Calu3 (cell line): Measurements from ENCODE around the gene PPP1R15B. TPM values are rescaled to one million over a fixed set of nuclear protein-coding genes. Genes with fewer than 3 reads are reported as not detected.

ENCODE experiments used
- BruUV-seq: library from RNA; stranded (reverse); fragments of 400-500 nt; replicated peaks from 2 replicates; lab custom pipeline; 2021; lab: Mats Ljungman, UMichigan
- CTCF ChIA-PET: fragments of 300-600 bp; sonication (Branson Sonifier 250); formaldehyde crosslinking; loops from one replicate; lab custom pipeline; 2022; ENCODE audit warnings: antibody characterized with exemption; lab: Charles Lee
- DNase-seq: peaks from one replicate; pipeline ENCODE4 v3.0.0; 2022
- H3K27ac Mint-ChIP-seq: one replicate; pipeline ENCODE4 v1.8.0; 2022; ENCODE audit warnings: mixed read lengths; ENCODE audit not compliant: unreplicated experiment
- H3K27me3 Mint-ChIP-seq: one replicate; pipeline ENCODE4 v1.8.0; 2022; ENCODE audit warnings: mixed read lengths; ENCODE audit not compliant: unreplicated experiment
- H3K36me3 Mint-ChIP-seq: one replicate; pipeline ENCODE4 v1.8.0; 2022; ENCODE audit warnings: mild to moderate bottlenecking, moderate library complexity, mixed read lengths; ENCODE audit not compliant: insufficient read depth, unreplicated experiment
- H3K4me1 Mint-ChIP-seq: one replicate; pipeline ENCODE4 v1.8.0; 2022; ENCODE audit warnings: mild to moderate bottlenecking, low read depth, mixed read lengths; ENCODE audit not compliant: unreplicated experiment
- H3K4me3 Mint-ChIP-seq: one replicate; pipeline ENCODE4 v1.8.0; 2022; ENCODE audit warnings: mild to moderate bottlenecking, low read depth, moderate library complexity, mixed read lengths; ENCODE audit not compliant: unreplicated experiment
- H3K9me3 Mint-ChIP-seq: one replicate; pipeline ENCODE4 v1.8.0; 2022; ENCODE audit warnings: low read depth, mixed read lengths; ENCODE audit not compliant: unreplicated experiment
- intact Hi-C: fragments of 100-400 bp; cut with micrococcal nuclease; formaldehyde crosslinking; loops from one replicate; pipeline ENCODE4 v1.10.0; 2022; ENCODE audit not compliant: unreplicated experiment
- total RNA-seq: library from RNA; stranded (reverse); gene quantifications from 2 replicates; pipeline ENCODE4 v1.2.3, GENCODE V29; 2022
- TF ChIP-seq, protein P1 (sequence below): fragments of 200-600 bp; IDR thresholded peaks from one replicate; pipeline ENCODE4 v1.8.0; 2022; ENCODE audit warnings: antibody characterized with exemption; ENCODE audit not compliant: unreplicated experiment

Gene PPP1R15B
- total RNA-seq, 1 experiment from 2014 or later, result 68.8 TPM

DNA sequence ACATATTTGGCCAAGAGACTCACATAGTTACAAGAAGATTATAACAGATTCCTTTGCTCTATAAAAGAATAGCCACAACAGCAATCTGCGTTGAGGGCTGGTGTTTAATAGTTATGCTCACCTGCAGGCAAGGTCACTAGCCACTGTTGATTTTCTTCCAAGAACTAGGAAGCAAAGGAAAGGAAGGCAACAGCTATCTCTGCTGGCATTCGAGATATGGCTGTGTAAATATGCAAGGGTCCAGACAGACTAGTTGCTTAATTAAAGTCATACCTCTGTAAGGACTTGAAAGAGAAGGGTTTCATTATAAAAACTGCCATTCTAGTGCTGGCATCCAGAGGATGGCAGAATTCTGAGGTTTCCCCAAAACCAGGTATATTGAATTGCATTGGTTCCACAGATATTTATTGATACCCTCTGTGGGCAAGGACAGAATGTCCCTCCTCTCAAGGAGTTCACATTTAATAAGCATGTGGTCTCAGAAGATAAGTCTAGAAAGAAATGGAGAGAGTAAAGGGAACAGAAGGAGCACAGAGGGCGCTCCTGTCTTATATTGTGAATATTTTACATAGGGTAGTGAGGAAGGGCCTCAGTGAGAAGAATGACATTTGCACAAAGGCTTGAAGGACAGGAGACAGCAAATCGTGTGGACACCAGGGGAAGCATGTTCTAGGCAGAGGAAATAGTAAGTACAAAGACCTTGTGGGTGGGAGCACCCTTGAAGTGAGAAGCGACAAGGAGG is 28.3 kb downstream of the PPP1R15B start:
- Mint-ChIP-seq H3K9me3 (no peaks in the 10 kb centered on the region), H3K27ac (no peak overlapping the region), H3K36me3 (peaks cover 2% of the 10 kb centered on the region), H3K27me3 (no peaks in the 10 kb centered on the region), H3K4me3 (no peak overlapping the region), H3K4me1 (no peaks in the 10 kb centered on the region)
- CTCF ChIA-PET, result interaction anchor here (8.3 kb wide), 1 partner anchor 15 kb away, joined by 83 read pairs; no protein-coding TSS in a partner anchor
- DNase-seq, result no peak
- TF ChIP-seq, protein P1, sequence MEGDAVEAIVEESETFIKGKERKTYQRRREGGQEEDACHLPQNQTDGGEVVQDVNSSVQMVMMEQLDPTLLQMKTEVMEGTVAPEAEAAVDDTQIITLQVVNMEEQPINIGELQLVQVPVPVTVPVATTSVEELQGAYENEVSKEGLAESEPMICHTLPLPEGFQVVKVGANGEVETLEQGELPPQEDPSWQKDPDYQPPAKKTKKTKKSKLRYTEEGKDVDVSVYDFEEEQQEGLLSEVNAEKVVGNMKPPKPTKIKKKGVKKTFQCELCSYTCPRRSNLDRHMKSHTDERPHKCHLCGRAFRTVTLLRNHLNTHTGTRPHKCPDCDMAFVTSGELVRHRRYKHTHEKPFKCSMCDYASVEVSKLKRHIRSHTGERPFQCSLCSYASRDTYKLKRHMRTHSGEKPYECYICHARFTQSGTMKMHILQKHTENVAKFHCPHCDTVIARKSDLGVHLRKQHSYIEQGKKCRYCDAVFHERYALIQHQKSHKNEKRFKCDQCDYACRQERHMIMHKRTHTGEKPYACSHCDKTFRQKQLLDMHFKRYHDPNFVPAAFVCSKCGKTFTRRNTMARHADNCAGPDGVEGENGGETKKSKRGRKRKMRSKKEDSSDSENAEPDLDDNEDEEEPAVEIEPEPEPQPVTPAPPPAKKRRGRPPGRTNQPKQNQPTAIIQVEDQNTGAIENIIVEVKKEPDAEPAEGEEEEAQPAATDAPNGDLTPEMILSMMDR, result no peak
- intact Hi-C loops, result no loop called here
- no TSS peak for BruUV-seq

DNA sequence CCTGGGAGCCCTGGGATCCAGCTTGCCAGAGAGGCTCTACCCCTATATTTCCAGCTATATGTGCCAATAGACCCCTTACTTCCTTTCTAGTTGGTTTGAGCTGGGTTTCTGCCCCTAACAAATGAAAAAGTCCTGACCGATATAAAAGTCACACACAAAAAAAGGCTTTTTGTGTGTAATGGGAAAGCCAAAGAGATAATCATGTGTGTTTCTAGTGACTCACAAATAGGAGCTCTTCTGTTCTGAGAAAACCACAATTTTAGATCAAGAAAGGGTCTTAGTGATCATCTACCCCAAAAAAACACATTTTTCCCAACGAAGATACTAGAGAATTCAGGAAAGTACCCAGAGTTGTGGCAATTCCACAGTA is 28.9 kb downstream of the PPP1R15B start:
- no peak for DNase-seq
- TF ChIP-seq, protein P1, result no peak
- no peaks in the 10 kb centered on the region for H3K9me3 Mint-ChIP-seq
- no peak overlapping the region for H3K27ac Mint-ChIP-seq
- no peak overlapping the region for H3K4me3 Mint-ChIP-seq
- peaks cover 8% of the 10 kb centered on the region for H3K36me3 Mint-ChIP-seq
- CTCF ChIA-PET, result interaction anchor here (0.6 to 8.3 kb wide), 3 partner anchors 15 to 176 kb away, joined by 3 to 83 read pairs (median 7); no protein-coding TSS in a partner anchor
- no peaks in the 10 kb centered on the region for H3K4me1 Mint-ChIP-seq
- intact Hi-C loops, result no loop called here
- no peaks in the 10 kb centered on the region for H3K27me3 Mint-ChIP-seq
- no TSS peak for BruUV-seq

- Mint-ChIP-seq H3K27me3 (no peaks in the 10 kb centered on the region), H3K4me3 (no peak overlapping the region), H3K4me1 (no peaks in the 10 kb centered on the region), H3K36me3 (peaks cover 18% of the 10 kb centered on the region), H3K9me3 (no peaks in the 10 kb centered on the region), H3K27ac (no peak overlapping the region)
- DNase-seq, result peak; percentile 33
- BruUV-seq, result no TSS peak
- intact Hi-C loops, result no loop called here
- CTCF ChIA-PET, result interaction anchor here (8.3 kb wide), 1 partner anchor 18 kb away, joined by 83 read pairs; no protein-coding TSS in a partner anchor
- TF ChIP-seq, protein P1, result no peak
Measured at GRCh38 chr1:204380293-204380831, 31.3 kb downstream of the PPP1R15B start.

GRCh38 chr1:204377800-204378668 is 33.6 kb downstream of the PPP1R15B start:
- no peaks in the 10 kb centered on the region for H3K4me1 Mint-ChIP-seq
- CTCF ChIA-PET, result interaction anchor here (0.7 to 8.3 kb wide), 7 partner anchors 9 to 429 kb away, joined by 3 to 83 read pairs (median 3); no protein-coding TSS in a partner anchor
- intact Hi-C loops, result loop anchor here (1.0 kb wide), 1 partner anchor 20 kb away; no protein-coding TSS in a partner anchor
- H3K4me3 Mint-ChIP-seq, result no peak overlapping the region
- H3K27me3 Mint-ChIP-seq, result no peaks in the 10 kb centered on the region
- no peaks in the 10 kb centered on the region for H3K9me3 Mint-ChIP-seq
- TF ChIP-seq, protein P1, result no peak
- DNase-seq, result peak; percentile 80
- H3K27ac Mint-ChIP-seq, result peak overlapping the region; percentile 76
- BruUV-seq, result no TSS peak
- H3K36me3 Mint-ChIP-seq, result peaks cover 18% of the 10 kb centered on the region
